HG03520 (cell line): Measurements from ENCODE around the gene MON2.
A peak's percentile ranks its signal among the peaks of the same experiment; 100 is the strongest.

Experiments used
- ATAC-seq: cut with Tn5 transposase; IDR thresholded peaks from one replicate; pipeline ENCODE4 v1.9.1; 2021; ENCODE audit warnings: mild to moderate bottlenecking, moderate library complexity; ENCODE audit not compliant: unreplicated experiment

The MON2 gene

GRCh38 chr12:62604373-62604772 is 137.7 kb downstream of the MON2 start:
- ATAC-seq: no peak

GRCh38 chr12:62604871-62605270 is 138.2 kb downstream of the MON2 start:
- ATAC-seq: no peak

GRCh38 chr12:62605981-62606380 is 139.4 kb downstream of the MON2 start:
- ATAC-seq: no peak

- ATAC-seq: no peak
Measured at GRCh38 chr12:62606654-62607053, 140.0 kb downstream of the MON2 start.

- no peak for ATAC-seq
Measured at GRCh38 chr12:62613081-62613480, 146.5 kb downstream of the MON2 start.

- no peak for ATAC-seq
Measured at GRCh38 chr12:62618319-62618718, 151.7 kb downstream of the MON2 start.

- ATAC-seq: no peak
Measured at GRCh38 chr12:62618930-62619329, 152.3 kb downstream of the MON2 start.

GRCh38 chr12:62621101-62621638 is 154.5 kb downstream of the MON2 start:
- no peak for ATAC-seq

GRCh38 chr12:62622177-62622576 is 155.6 kb downstream of the MON2 start:
- no peak for ATAC-seq

- ATAC-seq: no peak
Measured at GRCh38 chr12:62625228-62625627, 158.6 kb downstream of the MON2 start.

- no peak for ATAC-seq
Measured at GRCh38 chr12:62627181-62627580, 160.6 kb downstream of the MON2 start.

- ATAC-seq: no peak
Measured at GRCh38 chr12:62629413-62629812, 162.8 kb downstream of the MON2 start.

GRCh38 chr12:62629971-62630739 is 163.5 kb downstream of the MON2 start:
- ATAC-seq: no peak

- peak; percentile 56 for ATAC-seq
Measured at GRCh38 chr12:62631471-62632410, 165.1 kb downstream of the MON2 start.

- ATAC-seq: peak; percentile 36
Measured at GRCh38 chr12:62632411-62632918, 165.8 kb downstream of the MON2 start.

GRCh38 chr12:62635649-62636048 is 169.0 kb downstream of the MON2 start:
- no peak for ATAC-seq

- no peak for ATAC-seq
Measured at GRCh38 chr12:62637679-62638078, 171.1 kb downstream of the MON2 start.

- peak; percentile 93 for ATAC-seq
Measured at GRCh38 chr12:62640910-62641448, 174.4 kb downstream of the MON2 start.

GRCh38 chr12:62642486-62642885 is 175.9 kb downstream of the MON2 start:
- ATAC-seq: no peak

- ATAC-seq: no peak
Measured at GRCh38 chr12:62643486-62643885, 176.9 kb downstream of the MON2 start.

- ATAC-seq: no peak
Measured at GRCh38 chr12:62646566-62646965, 179.9 kb downstream of the MON2 start.
